Measurements from ENCODE around the gene NSMF.
"Not testable (repeated sequence)": the region's sequence is repeated elsewhere in the genome, so short reads cannot be mapped to it uniquely, and the experiment has no call there.

The NSMF gene

GRCh38 chr9:137456864-137457405 is 2.2 kb downstream of the NSMF start:
- no peak for DNase-seq

GRCh38 chr9:137456061-137456863 is 2.9 kb downstream of the NSMF start:
- DNase-seq: no peak

GRCh38 chr9:137455359-137455991 is 3.7 kb downstream of the NSMF start:
- DNase-seq: no peak

- no peak for DNase-seq
These were observed 4.4 kb downstream of the NSMF start for GRCh38 chr9:137454597-137455358.

- DNase-seq: no peak
These were observed 5.0 kb downstream of the NSMF start for GRCh38 chr9:137454145-137454596.

GRCh38 chr9:137453643-137454081 is 5.5 kb downstream of the NSMF start:
- DNase-seq: peak; percentile 53

- no peak for DNase-seq
These were observed 6.1 kb downstream of the NSMF start for GRCh38 chr9:137452761-137453642.

GRCh38 chr9:137452006-137452760 is 7.0 kb downstream of the NSMF start:
- peak in 1 of 2 donors; percentile 11 for DNase-seq

GRCh38 chr9:137451264-137452005 is 7.7 kb downstream of the NSMF start:
- not testable (repeated sequence) for DNase-seq

- peak in 1 of 2 donors; percentile 27 for DNase-seq
These were observed 8.5 kb downstream of the NSMF start for GRCh38 chr9:137450539-137451222.

- no peak for DNase-seq
These were observed 9.1 kb downstream of the NSMF start for GRCh38 chr9:137449931-137450538.

- no peak for DNase-seq
These were observed 9.9 kb downstream of the NSMF start for GRCh38 chr9:137449081-137449844.

GRCh38 chr9:137448602-137448962 is 10.6 kb downstream of the NSMF start:
- no peak for DNase-seq

GRCh38 chr9:137447722-137448601 is 11.2 kb downstream of the NSMF start:
- DNase-seq: no peak

- DNase-seq: peak; percentile 29 to 39
These were observed 12.2 kb downstream of the NSMF start for GRCh38 chr9:137446851-137447471.

- no peak for DNase-seq
These were observed 13.2 kb downstream of the NSMF start for GRCh38 chr9:137445930-137446431.

- DNase-seq: peak; percentile 74 to 97
These were observed 13.8 kb downstream of the NSMF start for GRCh38 chr9:137445275-137445807.

All from inflammatory macrophage treated with lipopolysaccharide for 1 hour (primary cell).